OCI-LY1 (cell line): ENCODE measurements around the gene WTAP.
"Not testable (repeated sequence)": the region's sequence is repeated elsewhere in the genome, so short reads cannot be mapped to it uniquely, and the experiment has no call there.

ENCODE experiments used
- H2AFZ ChIP-seq: fragments of 200-600 bp; sonication (generic), shearing (Covaris generic); 2 replicates; pipeline ENCODE4 v1.6.0; 2014; ENCODE audit warnings: antibody characterized with exemption, mild to moderate bottlenecking, low read length
- H3F3A ChIP-seq: fragments of 200-600 bp; sonication (generic), shearing (Covaris generic); 2 replicates; pipeline ENCODE4 v1.6.0; 2014; ENCODE audit warnings: mild to moderate bottlenecking, antibody characterized with exemption, low read length, moderate library complexity; ENCODE audit not compliant: insufficient read depth
- H3K27ac ChIP-seq: fragments of 200-600 bp; sonication (generic); 2 replicates; pipeline ENCODE4 v1.5.1; 2014; ENCODE audit warnings: low read length, mixed run types, mild to moderate bottlenecking, low read depth; ENCODE audit not compliant: poor library complexity, severe bottlenecking
- H3K27me3 ChIP-seq: fragments of 200-600 bp; sonication (generic); 2 replicates; pipeline ENCODE4 v1.6.0; 2014; ENCODE audit warnings: antibody characterized with exemption, mild to moderate bottlenecking, low read length, moderate library complexity; ENCODE audit not compliant: insufficient read depth
- H3K36me3 ChIP-seq: fragments of 200-600 bp; sonication (generic); 2 replicates; pipeline ENCODE4 v1.6.1; 2014; ENCODE audit warnings: mild to moderate bottlenecking, antibody characterized with exemption, low read length, moderate library complexity, mixed read lengths; ENCODE audit not compliant: insufficient read depth
- H3K4me1 ChIP-seq: fragments of 200-600 bp; sonication (generic); 2 replicates; pipeline ENCODE4 v1.5.1; 2014; ENCODE audit warnings: mild to moderate bottlenecking, low read length, moderate library complexity; ENCODE audit not compliant: insufficient read depth, severe bottlenecking
- H3K4me2 ChIP-seq: fragments of 200-600 bp; sonication (generic), shearing (Covaris generic); 2 replicates; pipeline ENCODE4 v1.6.1; 2014; ENCODE audit warnings: low read length
- H3K4me3 ChIP-seq: fragments of 200-600 bp; sonication (generic); 2 replicates; pipeline ENCODE4 v1.5.1; 2014; ENCODE audit warnings: low read length, low read depth, mild to moderate bottlenecking, mixed read lengths; ENCODE audit not compliant: poor library complexity, severe bottlenecking
- H3K79me2 ChIP-seq: fragments of 200-600 bp; shearing (Covaris generic); 2 replicates; pipeline ENCODE4 v1.6.1; 2016; ENCODE audit warnings: mixed run types, low read length, mixed read lengths; ENCODE audit not compliant: insufficient read depth
- H3K9ac ChIP-seq: fragments of 200-600 bp; sonication (generic), shearing (Covaris generic); 2 replicates; pipeline ENCODE4 v1.6.1; 2014; ENCODE audit warnings: mild to moderate bottlenecking, low read length, mixed read lengths
- H3K9me2 ChIP-seq: fragments of 200-600 bp; sonication (generic), shearing (Covaris generic); 2 replicates; pipeline ENCODE4 v1.6.1; 2014; ENCODE audit warnings: low read depth, mild to moderate bottlenecking, low read length, mixed read lengths
- H3K9me3 ChIP-seq: fragments of 200-600 bp; shearing (Covaris generic); 2 replicates; pipeline ENCODE4 v1.6.1; 2014; ENCODE audit warnings: low read length, mixed read lengths
- H4K20me1 ChIP-seq: fragments of 200-600 bp; sonication (generic), shearing (Covaris generic); 2 replicates; pipeline ENCODE4 v1.6.0; 2016; ENCODE audit warnings: mild to moderate bottlenecking, low read length; ENCODE audit not compliant: insufficient read depth
- CTCF ChIP-seq: fragments of 200-600 bp; sonication (generic), shearing (Covaris generic); IDR thresholded peaks from 2 replicates; pipeline ENCODE4 v1.5.1; 2017; ENCODE audit warnings: mild to moderate bottlenecking, antibody characterized with exemption, low read length, moderate library complexity, mixed read lengths
- EZH2 ChIP-seq: fragments of 200-600 bp; sonication (generic), shearing (Covaris generic); IDR thresholded peaks from 2 replicates; pipeline ENCODE4 v1.8.0; 2017; ENCODE audit warnings: borderline replicate concordance, mixed run types, mild to moderate bottlenecking, antibody characterized with exemption, low read length, moderate library complexity, mixed read lengths

The WTAP gene

DNA sequence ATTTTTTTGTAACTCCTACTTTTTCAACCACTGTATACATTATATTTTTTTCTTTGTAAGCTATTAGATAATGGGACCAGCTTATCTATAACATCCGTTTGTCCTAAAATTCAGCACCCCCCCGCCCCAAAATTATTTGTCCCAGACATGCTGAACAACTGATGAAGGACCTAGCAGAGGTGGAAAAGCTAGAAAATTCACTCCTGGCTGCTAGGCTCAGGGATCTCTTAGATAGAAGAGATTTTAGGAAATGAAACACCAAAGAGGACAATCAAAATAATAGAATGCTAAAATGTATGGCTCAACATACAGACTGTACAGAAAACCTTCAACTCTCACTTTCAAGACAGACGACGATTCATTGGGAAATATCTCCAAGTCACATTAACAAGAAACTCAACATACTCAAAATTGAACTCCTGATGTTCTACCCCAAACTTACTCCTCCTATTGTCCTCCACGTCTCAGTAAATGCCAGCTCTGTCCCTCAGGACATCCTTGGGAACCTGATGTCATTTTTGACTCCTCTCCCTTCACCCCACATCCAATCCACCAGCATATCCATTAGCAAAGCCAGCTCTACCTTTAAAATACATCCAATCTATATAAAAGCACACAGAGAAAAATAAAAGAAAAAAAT is 38.9 kb upstream of the WTAP start:
- Histone ChIP-seq H3K27ac (no peak overlapping the region), H3F3A (no peaks in the 10 kb centered on the region), H3K4me3 (no peak overlapping the region), H3K79me2 (no peaks in the 10 kb centered on the region; the same call in 1 of the 2 replicates), H3K27me3 (no peaks in the 10 kb centered on the region), H2AFZ (no peak overlapping the region), H3K9ac (no peak overlapping the region), H3K36me3 (peaks cover 36% of the 10 kb centered on the region), H4K20me1 (no peaks in the 10 kb centered on the region), H3K9me3 (no peaks in the 10 kb centered on the region), H3K4me1 (peaks cover 17% of the 10 kb centered on the region), H3K4me2 (no peak overlapping the region), H3K9me2 (no peaks in the 10 kb centered on the region)
- TF ChIP-seq EZH2 (no peak), CTCF (no peak)

DNA sequence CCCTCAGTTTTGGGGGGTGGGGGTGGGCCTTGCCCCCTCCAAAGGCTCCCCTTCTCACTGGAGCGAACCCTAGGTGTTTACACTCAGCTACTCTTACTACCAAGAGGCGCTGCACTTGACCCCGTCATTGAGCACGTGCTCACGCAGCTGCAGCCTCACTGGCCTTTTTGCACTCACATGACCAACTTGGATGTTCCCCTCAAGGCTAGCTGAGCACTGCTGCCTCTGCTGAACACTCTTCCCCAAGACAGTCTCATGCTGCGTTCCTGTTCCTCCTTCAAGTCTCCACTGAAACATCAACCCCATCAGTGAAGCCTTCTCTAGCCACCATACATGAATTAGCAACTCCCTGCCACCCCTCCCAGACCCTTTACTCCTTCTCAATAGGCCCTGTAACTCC is 38.3 kb upstream of the WTAP start:
- Histone ChIP-seq H2AFZ (no peak overlapping the region), H3F3A (no peaks in the 10 kb centered on the region), H3K4me1 (peaks cover 21% of the 10 kb centered on the region), H3K9me2 (no peaks in the 10 kb centered on the region), H3K79me2 (no peaks in the 10 kb centered on the region; the same call in 1 of the 2 replicates), H3K9me3 (no peaks in the 10 kb centered on the region), H3K4me2 (no peak overlapping the region), H4K20me1 (no peaks in the 10 kb centered on the region), H3K27me3 (no peaks in the 10 kb centered on the region), H3K9ac (no peak overlapping the region), H3K4me3 (no peak overlapping the region), H3K27ac (no peak overlapping the region), H3K36me3 (peaks cover 31% of the 10 kb centered on the region)
- no peak for TF ChIP-seq CTCF
- no peak for TF ChIP-seq EZH2

- H3K27ac ChIP-seq, H3F3A ChIP-seq, H3K4me2 ChIP-seq, H2AFZ ChIP-seq, H3K9ac ChIP-seq, H4K20me1 ChIP-seq, H3K4me3 ChIP-seq, H3K79me2 ChIP-seq, H3K27me3 ChIP-seq, H3K9me2 ChIP-seq, H3K9me3 ChIP-seq: not testable (repeated sequence)
- H3K36me3 ChIP-seq: peaks cover 26% of the 10 kb centered on the region; the same call in 1 of the 2 replicates
- peaks cover 26% of the 10 kb centered on the region for H3K4me1 ChIP-seq
Measured at GRCh38 chr6:159690135-159690534, 37.2 kb upstream of the WTAP start.
